Activated B cell treated with CpG ODN at 0.5 μM for 24 hours (primary cell): ENCODE measurements around the gene ARHGAP25. TPM values are rescaled to one million over a fixed set of nuclear protein-coding genes. Genes with fewer than 3 reads are reported as not detected.

Experiments
- ATAC-seq: fragments of 200-7000 bp; cut with Tn5 transposase; one replicate; pipeline ENCODE4 v1.10.0; 2021; ENCODE audit warnings: low read depth, mild to moderate bottlenecking, moderate library complexity
- CTCF ChIA-PET: fragments of 350-600 bp; sonication (Branson Sonifier 250); formaldehyde crosslinking; loops from one replicate; lab custom pipeline; 2021; ENCODE audit warnings: antibody characterized with exemption; lab: Charles Lee
- POLR2A ChIA-PET: fragments of 350-600 bp; sonication (Branson Sonifier 250); formaldehyde crosslinking; loops from one replicate; lab custom pipeline; 2021; ENCODE audit warnings: antibody characterized with exemption; lab: Charles Lee
- DNase-seq: peaks from one replicate; pipeline ENCODE4 v3.0.0; 2022
- H3K27ac Mint-ChIP-seq: one replicate; pipeline ENCODE4 v1.8.0; 2020; ENCODE audit warnings: mixed read lengths
- H3K27me3 Mint-ChIP-seq: one replicate; pipeline ENCODE4 v1.8.0; 2021; ENCODE audit warnings: mixed read lengths
- H3K36me3 Mint-ChIP-seq: one replicate; pipeline ENCODE4 v1.8.0; 2021; ENCODE audit warnings: low read depth, mixed read lengths
- H3K4me1 Mint-ChIP-seq: one replicate; pipeline ENCODE4 v1.8.0; 2021; ENCODE audit warnings: mixed read lengths
- H3K4me3 Mint-ChIP-seq: one replicate; pipeline ENCODE4 v1.8.0; 2020; ENCODE audit warnings: mild to moderate bottlenecking, mixed read lengths
- H3K9me3 Mint-ChIP-seq: one replicate; pipeline ENCODE4 v1.8.0; 2020; ENCODE audit warnings: mixed read lengths
- intact Hi-C: fragments of 100-400 bp; cut with micrococcal nuclease; formaldehyde crosslinking; loops from one replicate; pipeline ENCODE4 v1.15.1; 2024
- total RNA-seq: library from RNA; stranded (reverse); gene quantifications from 2 replicates; pipeline ENCODE4 v1.2.3, GENCODE V29; 2022
- TF ChIP-seq, protein P1 (sequence below): fragments of 200-600 bp; IDR thresholded peaks from one replicate; pipeline ENCODE4 v1.8.0; 2022; ENCODE audit warnings: antibody characterized with exemption, mild to moderate bottlenecking

ARHGAP25 gene
- total RNA-seq, 1 donor from 2014 or later = 336 TPM

DNA sequence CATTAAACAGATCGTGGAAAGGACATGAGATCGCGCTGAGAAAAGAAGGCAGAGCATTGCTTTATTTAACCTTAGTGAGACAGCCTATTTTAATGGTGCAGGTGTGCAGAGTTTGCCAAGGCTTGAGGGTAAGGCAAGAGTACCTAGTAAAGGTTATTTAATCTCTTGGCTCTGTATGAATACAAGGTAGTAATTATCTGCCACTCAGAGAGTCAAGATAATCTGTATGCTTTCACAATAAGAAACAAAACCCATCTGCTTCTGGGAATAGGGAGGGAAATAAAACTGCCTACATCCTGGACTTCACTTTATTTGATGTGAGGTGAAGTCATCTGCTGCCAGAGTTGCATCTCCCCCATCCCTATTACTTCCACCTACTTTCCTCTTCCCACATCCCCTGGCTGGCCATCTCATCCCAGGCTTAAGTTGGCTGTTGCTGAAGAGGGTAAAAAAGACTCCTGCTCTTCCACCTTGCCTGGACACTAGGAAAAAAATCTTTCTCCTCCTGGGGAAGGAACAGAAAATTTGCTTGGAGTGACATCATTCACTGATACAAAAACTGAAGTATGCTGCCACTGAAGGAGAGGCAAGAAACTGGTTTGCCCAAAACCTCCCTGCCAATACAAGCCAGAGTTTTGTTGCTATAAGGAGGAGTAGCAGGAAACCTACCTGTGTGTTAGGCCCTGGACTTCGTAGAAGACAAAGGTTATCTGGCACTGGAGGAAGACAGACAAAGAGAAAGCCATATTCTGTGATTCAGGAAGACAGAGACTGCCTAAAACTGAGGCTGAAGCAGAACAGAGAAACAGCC lies 35.8 kb upstream of the ARHGAP25 start:
- ATAC-seq (no peak), DNase-seq (no peak)
- ChIA-PET POLR2A (no interaction called here), CTCF (no interaction called here)
- H3K27ac Mint-ChIP-seq = no peak overlapping the region
- H3K4me1 Mint-ChIP-seq = no peaks in the 10 kb centered on the region
- H3K9me3 Mint-ChIP-seq = no peaks in the 10 kb centered on the region
- intact Hi-C loops = no loop called here
- H3K36me3 Mint-ChIP-seq = no peaks in the 10 kb centered on the region
- no peak overlapping the region for H3K4me3 Mint-ChIP-seq
- TF ChIP-seq, protein P1, sequence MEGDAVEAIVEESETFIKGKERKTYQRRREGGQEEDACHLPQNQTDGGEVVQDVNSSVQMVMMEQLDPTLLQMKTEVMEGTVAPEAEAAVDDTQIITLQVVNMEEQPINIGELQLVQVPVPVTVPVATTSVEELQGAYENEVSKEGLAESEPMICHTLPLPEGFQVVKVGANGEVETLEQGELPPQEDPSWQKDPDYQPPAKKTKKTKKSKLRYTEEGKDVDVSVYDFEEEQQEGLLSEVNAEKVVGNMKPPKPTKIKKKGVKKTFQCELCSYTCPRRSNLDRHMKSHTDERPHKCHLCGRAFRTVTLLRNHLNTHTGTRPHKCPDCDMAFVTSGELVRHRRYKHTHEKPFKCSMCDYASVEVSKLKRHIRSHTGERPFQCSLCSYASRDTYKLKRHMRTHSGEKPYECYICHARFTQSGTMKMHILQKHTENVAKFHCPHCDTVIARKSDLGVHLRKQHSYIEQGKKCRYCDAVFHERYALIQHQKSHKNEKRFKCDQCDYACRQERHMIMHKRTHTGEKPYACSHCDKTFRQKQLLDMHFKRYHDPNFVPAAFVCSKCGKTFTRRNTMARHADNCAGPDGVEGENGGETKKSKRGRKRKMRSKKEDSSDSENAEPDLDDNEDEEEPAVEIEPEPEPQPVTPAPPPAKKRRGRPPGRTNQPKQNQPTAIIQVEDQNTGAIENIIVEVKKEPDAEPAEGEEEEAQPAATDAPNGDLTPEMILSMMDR = no peak
- no peaks in the 10 kb centered on the region for H3K27me3 Mint-ChIP-seq

DNA sequence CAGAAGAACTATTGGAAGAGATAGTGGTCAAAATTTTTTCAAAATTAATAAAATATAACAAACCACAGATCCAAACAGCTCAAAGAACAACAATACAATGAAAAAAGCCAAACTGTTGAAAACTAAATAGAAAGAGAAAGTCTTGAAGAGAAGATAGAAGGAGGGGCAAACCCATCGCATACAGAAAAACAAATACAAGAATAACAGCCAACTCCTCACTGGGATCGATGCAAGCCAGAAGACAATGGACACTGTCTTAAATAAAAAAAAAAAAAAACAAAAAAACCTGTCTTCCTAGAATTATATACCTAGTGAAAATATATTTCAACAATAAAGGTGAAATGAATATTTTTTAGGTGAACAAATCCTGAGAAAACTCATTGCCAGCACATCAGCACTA lies 34.1 kb upstream of the ARHGAP25 start:
- CTCF ChIA-PET = no interaction called here
- ATAC-seq (no peak), DNase-seq (no peak)
- no peaks in the 10 kb centered on the region for H3K27me3 Mint-ChIP-seq
- intact Hi-C loops = no loop called here
- POLR2A ChIA-PET = interaction anchor here (0.7 kb wide), 1 partner anchor 14 kb away, joined by 5 read pairs; no protein-coding TSS in a partner anchor
- H3K4me3 Mint-ChIP-seq = no peak overlapping the region
- no peaks in the 10 kb centered on the region for H3K4me1 Mint-ChIP-seq
- no peaks in the 10 kb centered on the region for H3K9me3 Mint-ChIP-seq
- H3K27ac Mint-ChIP-seq = no peak overlapping the region
- TF ChIP-seq, protein P1 = no peak
- no peaks in the 10 kb centered on the region for H3K36me3 Mint-ChIP-seq

DNA sequence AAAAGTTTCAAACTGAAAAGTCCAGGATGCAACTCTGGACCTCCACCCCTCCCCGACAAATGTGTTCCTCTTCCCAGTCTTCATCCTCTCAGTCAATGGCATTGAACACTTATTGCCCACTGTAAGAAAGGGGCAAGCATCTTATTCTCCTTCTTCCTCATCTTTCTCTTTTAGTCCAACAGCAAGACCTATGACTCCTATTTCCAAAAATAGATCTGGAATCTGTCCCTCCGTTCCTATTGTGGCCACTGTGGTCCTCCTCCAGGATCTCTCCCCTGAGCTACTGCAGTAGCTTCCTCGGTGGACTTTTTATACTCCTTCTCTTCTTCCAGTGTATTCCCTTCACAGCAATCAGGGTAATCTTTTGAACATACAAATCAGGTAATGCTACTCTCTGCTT lies 28.0 kb upstream of the ARHGAP25 start:
- peaks cover 17% of the 10 kb centered on the region for H3K4me1 Mint-ChIP-seq
- POLR2A ChIA-PET = interaction anchor here (0.6 to 1.6 kb wide), 2 partner anchors 44 to 68 kb away, joined by 4 to 5 read pairs; no protein-coding TSS in a partner anchor
- DNase-seq (no peak), ATAC-seq (no peak)
- intact Hi-C loops = no loop called here
- H3K9me3 Mint-ChIP-seq = no peaks in the 10 kb centered on the region
- no peaks in the 10 kb centered on the region for H3K27me3 Mint-ChIP-seq
- TF ChIP-seq, protein P1 = no peak
- no peak overlapping the region for H3K4me3 Mint-ChIP-seq
- H3K36me3 Mint-ChIP-seq = no peaks in the 10 kb centered on the region
- CTCF ChIA-PET = interaction anchor here (1.4 kb wide), 1 partner anchor 17 kb away, joined by 4 read pairs; no protein-coding TSS in a partner anchor
- H3K27ac Mint-ChIP-seq = no peak overlapping the region

DNA sequence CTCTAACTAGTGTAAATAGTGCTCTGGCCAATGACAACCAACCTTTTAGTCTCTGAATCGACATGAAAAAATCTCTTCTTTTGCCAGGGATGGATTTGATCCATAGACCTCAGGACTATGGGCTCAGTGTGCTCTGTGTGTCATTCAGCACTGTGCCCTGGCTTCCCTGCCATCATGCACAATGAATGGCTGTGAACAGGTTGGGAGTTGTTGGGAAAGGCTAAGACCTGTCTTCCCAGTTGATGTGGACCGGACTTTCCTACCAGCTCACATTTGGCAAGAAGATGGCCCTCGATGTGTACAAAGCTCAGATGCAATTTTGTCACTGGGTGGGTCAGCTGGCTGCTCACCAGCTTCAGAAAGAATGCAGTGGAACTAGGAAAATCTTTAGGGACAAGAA lies 26.0 kb upstream of the ARHGAP25 start:
- Mint-ChIP-seq H3K27ac (no peak overlapping the region), H3K9me3 (no peaks in the 10 kb centered on the region), H3K36me3 (no peaks in the 10 kb centered on the region), H3K27me3 (no peaks in the 10 kb centered on the region), H3K4me1 (peaks cover 30% of the 10 kb centered on the region), H3K4me3 (no peak overlapping the region)
- ATAC-seq (no peak), DNase-seq (no peak)
- POLR2A ChIA-PET = interaction anchor here (0.8 to 1.5 kb wide), 8 partner anchors 9 to 201 kb away, joined by 3 to 14 read pairs (median 4); partner anchors contain the start of gene ARHGAP25
- intact Hi-C loops = loop anchor here (1.0 to 2.0 kb wide), 8 partner anchors 18 to 217 kb away; no protein-coding TSS in a partner anchor
- CTCF ChIA-PET = interaction anchor here (0.7 to 5.5 kb wide), 45 partner anchors 10 to 244 kb away, joined by 3 to 102 read pairs (median 6); partner anchors contain the start of genes APLF, ARHGAP25 and FBXO48
- TF ChIP-seq, protein P1 = no peak

DNA sequence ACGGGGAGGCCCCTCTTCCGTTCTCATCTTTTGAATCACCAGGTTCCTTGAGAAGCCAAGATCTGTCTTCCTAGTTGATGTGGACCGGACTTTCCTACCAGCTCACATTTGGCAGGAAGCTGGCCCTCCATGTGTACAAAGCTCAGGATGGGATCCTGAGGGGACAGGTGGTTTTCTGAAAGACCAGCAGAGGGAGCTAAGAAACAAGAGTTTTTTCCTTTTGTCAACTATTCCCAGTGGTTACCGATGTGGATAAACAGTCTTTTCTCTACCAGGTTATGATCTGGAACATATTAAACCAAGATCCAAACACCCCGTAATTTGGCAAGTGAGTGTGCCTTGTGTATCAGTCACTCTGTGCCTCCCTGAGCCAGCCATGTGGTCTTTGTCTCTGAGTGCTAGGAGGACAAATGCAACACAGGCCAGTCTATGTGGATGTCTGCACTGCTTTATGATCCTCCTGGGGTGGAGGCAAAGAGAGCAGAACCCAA lies 25.1 kb upstream of the ARHGAP25 start:
- H3K27ac Mint-ChIP-seq = peak overlapping the region; percentile 6
- no peaks in the 10 kb centered on the region for H3K27me3 Mint-ChIP-seq
- intact Hi-C loops = loop anchor here (1.0 to 2.0 kb wide), 8 partner anchors 17 to 216 kb away; no protein-coding TSS in a partner anchor
- H3K4me1 Mint-ChIP-seq = peaks cover 39% of the 10 kb centered on the region
- TF ChIP-seq, protein P1 = peak; percentile 51
- no peak for DNase-seq
- CTCF ChIA-PET = interaction anchor here (0.7 to 5.5 kb wide), 58 partner anchors 9 to 334 kb away, joined by 3 to 102 read pairs (median 5); partner anchors contain the start of genes APLF, ARHGAP25 and FBXO48
- ATAC-seq = peak; percentile 71
- no peak overlapping the region for H3K4me3 Mint-ChIP-seq
- POLR2A ChIA-PET = interaction anchor here (0.5 to 2.9 kb wide), 19 partner anchors 8 to 242 kb away, joined by 3 to 14 read pairs (median 4); partner anchors contain the start of genes APLF, ARHGAP25 and FBXO48
- no peaks in the 10 kb centered on the region for H3K9me3 Mint-ChIP-seq
- no peaks in the 10 kb centered on the region for H3K36me3 Mint-ChIP-seq
